BLaER1 treated with 17β-estradiol and CSF1 and Interleukin-3, amounts not matched to agents 10 nM and 100 nM (cell line): ENCODE data around the gene URB1.

Experiments
- H3K27ac ChIP-seq, 11 experiments: shearing (Covaris generic); formaldehyde crosslinking; 2 replicates each; pipeline ENCODE4 v1.8.1; 2022
- H3K27me3 ChIP-seq, 11 experiments: shearing (Covaris generic); formaldehyde crosslinking; 2 replicates each; pipeline ENCODE4 v1.8.1; 2022
- H3K36me3 ChIP-seq, 11 experiments: shearing (Covaris generic); formaldehyde crosslinking; 2 replicates each; pipeline ENCODE4 v1.8.1; 2022
- H3K4me1 ChIP-seq, 10 experiments: shearing (Covaris generic); formaldehyde crosslinking; 2 replicates each; pipeline ENCODE4 v1.8.1; 2022
- H3K4me2 ChIP-seq, 11 experiments: shearing (Covaris generic); formaldehyde crosslinking; 2 replicates each; pipeline ENCODE4 v1.8.1; 2022
- H3K4me3 ChIP-seq, 10 experiments: shearing (Covaris generic); formaldehyde crosslinking; 2 replicates each; pipeline ENCODE4 v1.8.1; 2022
- H3K9ac ChIP-seq, 11 experiments: shearing (Covaris generic); formaldehyde crosslinking; 2 replicates each; pipeline ENCODE4 v1.8.1; 2022
- H3K9me3 ChIP-seq, 11 experiments: shearing (Covaris generic); formaldehyde crosslinking; replicated peaks in 1 of 11; 2 replicates each; pipeline ENCODE4 v1.8.1; 2022
- H4K20me1 ChIP-seq, 11 experiments: shearing (Covaris generic); formaldehyde crosslinking; 2 replicates each; pipeline ENCODE4 v1.8.1; 2022
- Cebpa-rat ChIP-seq, 11 experiments: shearing (Covaris generic); IDR thresholded peaks; 2 replicates each; pipeline ENCODE4 v1.8.1; 2022

URB1 gene

GRCh38 chr21:32306021-32306780, 86.6 kb downstream of the URB1 start:
- H3K27me3 ChIP-seq = no peaks in the 10 kb centered on the region
- peaks cover 0 to 21% (median 0%) of the 10 kb centered on the region in 11 experiments; a peak in 7 of 22 replicates for H4K20me1 ChIP-seq
- H3K4me2 ChIP-seq = peak overlapping the region in 8 of 11 experiments; percentile 14 to 61 (median 42); a peak in 14 of 22 replicates
- 0 out of 22 replicates have a peak overlapping the region, but pooled peaks of 1 of the 11 experiments have one; percentile 20 for H3K9ac ChIP-seq
- no peaks in the 10 kb centered on the region for H3K9me3 ChIP-seq
- H3K27ac ChIP-seq = peak overlapping the region in 5 of 11 experiments; percentile 2 to 45 (median 31); a peak in 4 of 22 replicates
- no peak overlapping the region for H3K4me3 ChIP-seq
- H3K4me1 ChIP-seq = peaks cover 0 to 26% (median 18%) of the 10 kb centered on the region in 10 experiments; a peak in 16 of 20 replicates
- TF ChIP-seq Cebpa-rat (IDR thresholded peaks at IDR 0.05) = no peak
- peaks cover 19 to 85% (median 47%) of the 10 kb centered on the region in 11 experiments; a peak in 21 of 22 replicates for H3K36me3 ChIP-seq

- TF ChIP-seq Cebpa-rat (IDR thresholded peaks at IDR 0.05) = no peak
- no peak overlapping the region for H3K4me3 ChIP-seq
Observed at GRCh38 chr21:32304998-32305397, 87.8 kb downstream of the URB1 start.

GRCh38 chr21:32303385-32303784, 89.4 kb downstream of the URB1 start:
- no peak overlapping the region for H3K4me3 ChIP-seq
- no peak overlapping the region for H3K4me2 ChIP-seq
- no peaks in the 10 kb centered on the region for H3K27me3 ChIP-seq
- no peak overlapping the region for H3K27ac ChIP-seq
- no peaks in the 10 kb centered on the region for H3K9me3 ChIP-seq
- H4K20me1 ChIP-seq = peaks cover 0 to 14% (median 0%) of the 10 kb centered on the region in 11 experiments; a peak in 5 of 22 replicates
- H3K36me3 ChIP-seq = peaks cover 13 to 77% (median 41%) of the 10 kb centered on the region in 11 experiments; a peak in 19 of 22 replicates
- no peak overlapping the region for H3K9ac ChIP-seq
- peaks cover 0 to 24% (median 18%) of the 10 kb centered on the region in 10 experiments; a peak in 16 of 20 replicates for H3K4me1 ChIP-seq
- no peak for TF ChIP-seq Cebpa-rat (IDR thresholded peaks at IDR 0.05)

More at GRCh38 chr21:32304998-32305397, 87.8 kb downstream of the URB1 start:
- no peaks in the 10 kb centered on the region for H3K27me3 ChIP-seq
- peaks cover 21 to 84% (median 47%) of the 10 kb centered on the region in 11 experiments; a peak in 20 of 22 replicates for H3K36me3 ChIP-seq
- H3K27ac ChIP-seq = no peak overlapping the region
- H3K9me3 ChIP-seq = no peaks in the 10 kb centered on the region
- H3K4me1 ChIP-seq = peaks cover 0 to 26% (median 18%) of the 10 kb centered on the region in 10 experiments; a peak in 16 of 20 replicates
- no peak overlapping the region for H3K4me2 ChIP-seq
- H3K9ac ChIP-seq = no peak overlapping the region
- peaks cover 0 to 17% (median 0%) of the 10 kb centered on the region in 11 experiments; a peak in 6 of 22 replicates for H4K20me1 ChIP-seq

- H3K27ac ChIP-seq = no peak overlapping the region
- H3K27me3 ChIP-seq = no peaks in the 10 kb centered on the region
- no peak overlapping the region for H3K4me3 ChIP-seq
- no peak overlapping the region for H3K9ac ChIP-seq
- no peak for TF ChIP-seq Cebpa-rat (IDR thresholded peaks at IDR 0.05)
- peaks cover 0 to 11% (median 0%) of the 10 kb centered on the region in 11 experiments; a peak in 4 of 22 replicates for H4K20me1 ChIP-seq
- H3K4me2 ChIP-seq = no peak overlapping the region
- H3K4me1 ChIP-seq = peaks cover 0 to 16% (median 12%) of the 10 kb centered on the region in 10 experiments; a peak in 16 of 20 replicates
- peaks cover 8 to 69% (median 32%) of the 10 kb centered on the region in 11 experiments; a peak in 19 of 22 replicates for H3K36me3 ChIP-seq
- no peaks in the 10 kb centered on the region for H3K9me3 ChIP-seq
Observed at GRCh38 chr21:32302560-32302959, 90.3 kb downstream of the URB1 start.

- Histone ChIP-seq H3K4me3 (no peak overlapping the region), H3K9me3 (no peaks in the 10 kb centered on the region), H3K4me1 (peaks cover 0 to 12% (median 10%) of the 10 kb centered on the region in 10 experiments; a peak in 15 of 20 replicates), H4K20me1 (peaks cover 0 to 11% (median 0%) of the 10 kb centered on the region in 11 experiments; a peak in 4 of 22 replicates), H3K27ac (no peak overlapping the region), H3K9ac (no peak overlapping the region), H3K4me2 (no peak overlapping the region), H3K36me3 (peaks cover 8 to 59% (median 28%) of the 10 kb centered on the region in 11 experiments; a peak in 19 of 22 replicates), H3K27me3 (no peaks in the 10 kb centered on the region)
- no peak for TF ChIP-seq Cebpa-rat (IDR thresholded peaks at IDR 0.05)
Observed at GRCh38 chr21:32301596-32301995, 91.2 kb downstream of the URB1 start.

- Histone ChIP-seq H3K27ac (no peak overlapping the region), H3K4me1 (no peaks in the 10 kb centered on the region), H3K27me3 (no peaks in the 10 kb centered on the region), H3K9ac (no peak overlapping the region), H3K4me3 (no peak overlapping the region), H4K20me1 (no peaks in the 10 kb centered on the region), H3K4me2 (no peak overlapping the region), H3K36me3 (peaks cover 8 to 52% (median 22%) of the 10 kb centered on the region in 11 experiments; a peak in 18 of 22 replicates), H3K9me3 (no peaks in the 10 kb centered on the region)
- no peak for TF ChIP-seq Cebpa-rat (IDR thresholded peaks at IDR 0.05)
Observed at GRCh38 chr21:32300117-32300681, 92.6 kb downstream of the URB1 start.

- Histone ChIP-seq H3K4me2 (no peak overlapping the region), H3K36me3 (peaks cover 8 to 48% (median 22%) of the 10 kb centered on the region in 11 experiments; a peak in 18 of 22 replicates), H3K4me3 (no peak overlapping the region), H4K20me1 (no peaks in the 10 kb centered on the region), H3K9me3 (no peaks in the 10 kb centered on the region), H3K4me1 (no peaks in the 10 kb centered on the region), H3K9ac (no peak overlapping the region), H3K27ac (no peak overlapping the region), H3K27me3 (no peaks in the 10 kb centered on the region)
- TF ChIP-seq Cebpa-rat (IDR thresholded peaks at IDR 0.05) = no peak
Observed at GRCh38 chr21:32299695-32300094, 93.1 kb downstream of the URB1 start.

- H3K9ac ChIP-seq = no peak within 1 kb of the TSS
Observed at GRCh38 chr21:32298658-32299081, 94.1 kb downstream of the URB1 start, which contains the start of gene MRAP. MRAP (plus strand) TSS chr21:32298855; CDS start chr21:32298972, 117 bp downstream.

GRCh38 chr21:32298148-32298559, 94.7 kb downstream of the URB1 start:
- Histone ChIP-seq H3K9ac (no peak overlapping the region), H3K9me3 (no peaks in the 10 kb centered on the region), H3K4me2 (no peak overlapping the region), H3K36me3 (peaks cover 8 to 36% (median 21%) of the 10 kb centered on the region in 11 experiments; a peak in 17 of 22 replicates), H3K4me1 (no peaks in the 10 kb centered on the region), H3K27ac (no peak overlapping the region), H4K20me1 (no peaks in the 10 kb centered on the region), H3K27me3 (no peaks in the 10 kb centered on the region), H3K4me3 (no peak overlapping the region)
- TF ChIP-seq Cebpa-rat (IDR thresholded peaks at IDR 0.05) = no peak

More at GRCh38 chr21:32298658-32299081, 94.1 kb downstream of the URB1 start, which contains the start of gene MRAP:
- Histone ChIP-seq H3K4me3 (no peak within 1 kb of the TSS), H3K4me2 (no peak within 1 kb of the TSS), H3K27ac (no peak within 1 kb of the TSS), H3K36me3 (peaks cover 8 to 41% (median 22%) of the 10 kb centered on the region in 11 experiments; a peak in 18 of 22 replicates), H3K9me3 (no peaks in the 10 kb centered on the region), H3K4me1 (no peaks in the 10 kb centered on the region), H4K20me1 (no peaks in the 10 kb centered on the region), H3K27me3 (no peaks in the 10 kb centered on the region)
- no peak for TF ChIP-seq Cebpa-rat (IDR thresholded peaks at IDR 0.05)
